ENCODE data around the gene ARHGEF4.
"Not testable (repeated sequence)": the region's sequence is repeated elsewhere in the genome, so short reads cannot be mapped to it uniquely, and the experiment has no call there.

The ARHGEF4 gene

GRCh38 chr2:131058214-131058843 is 221.6 kb downstream of the ARHGEF4 start:
- H3K4me1 Mint-ChIP-seq (ENCODE audit: low read depth): peaks cover 6% of the 10 kb centered on the region
- H3K4me3 Mint-ChIP-seq: no peak overlapping the region
- no peaks in the 10 kb centered on the region for H3K9me3 Mint-ChIP-seq
- peaks cover 42% of the 10 kb centered on the region for H3K36me3 Mint-ChIP-seq (ENCODE audit: low read depth)
- DNase-seq (ENCODE audit: low spot score): no peak
- H3K27me3 Mint-ChIP-seq (ENCODE audit: low read depth): no peaks in the 10 kb centered on the region
- no peak overlapping the region for H3K27ac Mint-ChIP-seq

- H3K27ac Mint-ChIP-seq: peak overlapping the region; percentile 1
- peaks cover 41% of the 10 kb centered on the region for H3K36me3 Mint-ChIP-seq (ENCODE audit: low read depth)
- H3K9me3 Mint-ChIP-seq: no peaks in the 10 kb centered on the region
- DNase-seq (ENCODE audit: low spot score): no peak
- H3K27me3 Mint-ChIP-seq (ENCODE audit: low read depth): no peaks in the 10 kb centered on the region
- peaks cover 6% of the 10 kb centered on the region for H3K4me1 Mint-ChIP-seq (ENCODE audit: low read depth)
- no peak overlapping the region for H3K4me3 Mint-ChIP-seq
Measured at GRCh38 chr2:131058920-131059319, 222.2 kb downstream of the ARHGEF4 start.

DNA sequence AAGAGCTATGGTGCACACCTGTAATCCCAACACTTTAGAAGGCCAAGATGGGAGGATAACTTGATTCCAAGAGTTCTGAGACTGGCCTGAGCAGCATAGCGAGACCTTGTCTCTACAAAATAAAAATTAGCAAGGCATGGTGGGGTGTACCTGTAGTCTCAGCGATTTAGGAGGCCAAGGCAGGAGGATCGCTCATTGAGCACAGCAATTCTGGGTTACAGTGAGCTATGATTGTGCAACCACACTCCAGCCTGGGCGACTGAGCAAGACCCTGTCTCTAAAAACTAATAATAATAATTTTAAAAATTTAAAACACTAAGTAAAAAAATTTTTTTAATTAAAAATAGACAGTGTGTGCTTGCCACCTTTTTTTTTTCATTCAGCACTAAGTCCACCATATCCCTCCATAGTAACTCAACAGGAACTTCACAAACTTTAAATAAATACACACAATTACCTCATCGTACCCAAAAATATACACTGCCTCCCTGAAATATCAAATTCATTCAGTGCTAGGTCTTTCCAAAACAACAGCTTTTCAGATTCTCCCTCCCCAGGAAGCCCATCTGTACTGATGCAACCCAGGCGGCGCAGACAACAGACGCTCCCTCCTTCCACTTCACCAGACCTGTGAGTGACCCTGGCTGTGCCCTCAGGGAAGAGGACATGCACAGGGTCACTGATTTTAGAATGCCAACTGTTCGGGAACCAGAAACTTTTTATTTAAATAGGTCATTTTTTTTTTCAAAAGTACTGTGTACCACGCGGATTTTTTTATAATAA is 227.0 kb downstream of the ARHGEF4 start:
- no peak overlapping the region for H3K27ac Mint-ChIP-seq

DNA sequence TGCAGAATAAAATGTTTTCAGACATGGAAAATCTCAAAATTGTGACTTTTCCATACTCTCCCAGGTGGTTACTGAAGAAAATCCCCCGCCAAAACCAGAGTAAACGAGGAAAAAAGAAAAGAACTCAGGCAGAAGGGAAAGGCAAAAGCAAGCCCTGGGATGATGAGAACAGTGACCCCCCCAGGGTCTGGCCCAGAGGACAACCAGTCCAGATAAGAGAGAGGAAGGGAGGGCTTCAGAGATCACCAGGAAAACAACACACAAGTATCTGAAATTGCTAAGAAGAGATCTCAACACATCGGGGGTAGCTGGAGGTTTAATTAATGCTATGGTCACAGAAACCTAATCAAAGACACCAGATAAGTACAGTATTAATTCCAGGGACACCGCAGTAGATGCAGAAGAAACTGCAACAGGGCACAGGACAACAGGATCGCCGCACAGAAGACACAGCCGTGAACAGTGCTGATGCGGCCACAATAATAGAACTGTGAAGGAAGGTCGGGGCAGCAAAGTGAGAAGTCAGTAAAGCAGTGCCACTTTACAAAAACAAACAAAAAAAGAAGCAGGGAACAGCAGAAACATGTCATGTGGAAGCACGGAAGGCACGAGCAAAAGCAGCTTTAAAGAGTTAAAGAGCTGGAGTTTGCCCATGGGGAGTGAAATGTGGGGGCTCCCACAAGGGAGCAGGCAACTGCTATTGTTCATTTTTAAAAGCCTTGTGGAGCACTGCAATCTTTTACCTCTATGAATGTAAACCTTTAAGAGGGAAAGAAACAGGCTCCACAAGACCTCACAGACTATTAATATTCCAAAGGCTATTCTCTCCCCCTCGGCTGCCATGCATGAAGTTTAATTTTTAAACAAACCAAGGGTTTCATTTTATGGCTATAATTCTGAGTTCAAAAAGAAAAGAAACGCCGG is 228.1 kb downstream of the ARHGEF4 start:
- no peak for DNase-seq (ENCODE audit: low spot score)
- Mint-ChIP-seq H3K36me3 (ENCODE audit: low read depth) (peaks cover 43% of the 10 kb centered on the region), H3K27ac (no peak overlapping the region), H3K4me3 (no peak overlapping the region), H3K9me3 (no peaks in the 10 kb centered on the region), H3K27me3 (ENCODE audit: low read depth) (no peaks in the 10 kb centered on the region), H3K4me1 (ENCODE audit: low read depth) (peaks cover 3% of the 10 kb centered on the region)

More for the DNA sequence above, 227.0 kb downstream of the ARHGEF4 start:
- DNase-seq (ENCODE audit: low spot score): no peak
- H3K36me3 Mint-ChIP-seq (ENCODE audit: low read depth): peaks cover 40% of the 10 kb centered on the region
- H3K27me3 Mint-ChIP-seq (ENCODE audit: low read depth): no peaks in the 10 kb centered on the region
- no peaks in the 10 kb centered on the region for H3K9me3 Mint-ChIP-seq
- peaks cover 7% of the 10 kb centered on the region for H3K4me1 Mint-ChIP-seq (ENCODE audit: low read depth)
- H3K4me3 Mint-ChIP-seq: no peak overlapping the region

DNA sequence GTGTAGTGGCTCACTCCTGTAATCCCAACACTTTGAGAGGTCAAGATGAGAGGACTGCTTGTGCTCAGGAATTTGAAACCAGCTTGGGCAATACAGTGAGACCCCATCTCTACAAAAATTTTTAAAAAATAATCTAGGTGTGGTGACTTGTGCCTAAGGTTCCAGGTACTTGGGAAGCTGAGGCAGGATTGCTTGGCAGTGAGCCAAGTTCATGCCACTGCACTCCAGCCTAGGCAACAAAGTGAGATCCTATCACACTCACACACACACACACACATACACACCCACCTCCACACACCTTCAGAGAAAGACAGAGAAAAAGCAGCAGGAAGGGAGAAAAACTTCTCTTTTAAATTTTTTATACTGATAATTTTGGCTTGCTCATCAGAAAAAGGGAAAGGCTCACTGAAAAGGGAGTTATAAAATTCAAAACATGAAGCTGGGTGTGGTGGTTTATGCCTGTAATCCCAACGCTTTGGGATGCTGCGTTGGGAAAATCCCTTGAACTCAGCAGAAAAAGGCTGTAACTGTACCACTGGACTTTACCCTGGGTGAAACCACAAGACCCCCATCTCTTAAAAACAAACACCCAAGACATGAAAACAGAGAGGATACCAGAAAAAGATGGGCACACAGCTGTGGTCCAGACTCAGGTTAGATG is 230.9 kb downstream of the ARHGEF4 start:
- H3K27me3 Mint-ChIP-seq (ENCODE audit: low read depth): no peaks in the 10 kb centered on the region
- H3K27ac Mint-ChIP-seq: peak overlapping the region; percentile 8
- H3K36me3 Mint-ChIP-seq (ENCODE audit: low read depth): peaks cover 51% of the 10 kb centered on the region
- H3K4me3 Mint-ChIP-seq: no peak overlapping the region
- peaks cover 8% of the 10 kb centered on the region for H3K4me1 Mint-ChIP-seq (ENCODE audit: low read depth)
- no peak for DNase-seq (ENCODE audit: low spot score)
- no peaks in the 10 kb centered on the region for H3K9me3 Mint-ChIP-seq

DNA sequence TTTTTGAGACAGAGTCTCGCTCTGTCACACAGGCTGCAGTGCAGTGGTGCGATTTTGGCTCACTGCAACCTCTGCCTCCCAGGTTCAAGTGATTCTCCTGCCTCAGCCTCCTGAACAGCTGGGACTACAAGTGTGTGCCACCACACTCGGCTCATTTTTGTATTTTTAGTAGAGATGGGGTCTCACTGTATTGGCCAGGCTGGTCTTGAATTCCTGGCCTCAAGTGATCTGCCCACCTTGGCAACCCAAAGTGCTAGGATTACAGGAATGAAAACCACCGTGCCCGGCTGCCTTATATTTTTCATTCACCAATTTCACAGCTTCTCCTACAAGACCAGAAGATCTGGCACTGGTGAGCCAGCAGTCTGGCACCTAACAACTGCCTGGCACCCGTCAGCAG is 231.5 kb downstream of the ARHGEF4 start:
- not testable (repeated sequence) for H3K9me3 Mint-ChIP-seq; H3K27me3 Mint-ChIP-seq (ENCODE audit: low read depth); H3K4me3 Mint-ChIP-seq; H3K4me1 Mint-ChIP-seq (ENCODE audit: low read depth); DNase-seq (ENCODE audit: low spot score); H3K27ac Mint-ChIP-seq
- H3K36me3 Mint-ChIP-seq (ENCODE audit: low read depth): peaks cover 50% of the 10 kb centered on the region

DNA sequence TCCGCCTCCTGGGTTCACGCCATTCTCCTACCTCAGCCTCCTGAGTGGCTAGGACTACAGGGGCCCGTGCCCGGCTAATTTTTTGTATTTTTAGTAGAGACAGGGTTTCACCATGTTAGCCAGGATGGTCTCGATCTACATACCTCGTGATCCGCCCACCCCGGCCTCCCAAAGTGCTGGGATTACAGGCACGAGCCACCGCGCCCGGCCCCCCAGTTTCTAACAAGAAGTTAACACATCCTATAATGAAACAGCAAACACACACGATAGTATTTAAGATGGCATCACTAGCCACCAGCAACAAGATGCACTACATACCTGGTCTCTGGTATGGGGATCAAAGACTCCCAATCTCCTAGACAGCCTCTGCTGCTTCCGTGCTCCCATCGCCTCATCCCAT is 238.9 kb downstream of the ARHGEF4 start:
- H3K27ac Mint-ChIP-seq; DNase-seq (ENCODE audit: low spot score); H3K27me3 Mint-ChIP-seq (ENCODE audit: low read depth); H3K9me3 Mint-ChIP-seq; H3K4me3 Mint-ChIP-seq: not testable (repeated sequence)
- Mint-ChIP-seq H3K4me1 (ENCODE audit: low read depth) (peaks cover 15% of the 10 kb centered on the region), H3K36me3 (ENCODE audit: low read depth) (peaks cover 59% of the 10 kb centered on the region)

DNA sequence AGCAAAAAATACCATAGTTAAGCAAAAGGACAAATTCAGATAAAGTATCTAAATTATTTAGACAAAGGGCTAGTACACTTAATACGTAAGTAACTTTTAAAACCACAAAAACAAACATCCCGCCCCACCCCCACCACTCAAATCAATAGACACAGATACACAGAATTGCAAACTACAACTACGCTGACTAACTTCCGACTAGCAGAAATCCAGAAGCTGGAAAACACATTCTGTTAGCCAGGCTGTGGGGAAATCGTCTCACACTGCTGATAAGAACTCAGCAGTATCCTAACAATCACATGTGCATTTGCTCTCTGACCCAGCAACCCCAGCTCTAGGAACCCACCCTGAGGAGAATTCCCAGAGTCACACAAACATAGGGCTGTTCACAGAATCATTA is 240.0 kb downstream of the ARHGEF4 start:
- H3K27me3 Mint-ChIP-seq (ENCODE audit: low read depth): no peaks in the 10 kb centered on the region
- H3K4me3 Mint-ChIP-seq: no peak overlapping the region
- peaks cover 62% of the 10 kb centered on the region for H3K36me3 Mint-ChIP-seq (ENCODE audit: low read depth)
- H3K27ac Mint-ChIP-seq: no peak overlapping the region
- H3K4me1 Mint-ChIP-seq (ENCODE audit: low read depth): peaks cover 12% of the 10 kb centered on the region
- DNase-seq (ENCODE audit: low spot score): no peak
- H3K9me3 Mint-ChIP-seq: no peaks in the 10 kb centered on the region

GRCh38 chr2:131077182-131077846 is 240.6 kb downstream of the ARHGEF4 start:
- no peak overlapping the region for H3K27ac Mint-ChIP-seq
- H3K4me1 Mint-ChIP-seq (ENCODE audit: low read depth): peaks cover 10% of the 10 kb centered on the region
- no peaks in the 10 kb centered on the region for H3K27me3 Mint-ChIP-seq (ENCODE audit: low read depth)
- peaks cover 64% of the 10 kb centered on the region for H3K36me3 Mint-ChIP-seq (ENCODE audit: low read depth)
- no peak overlapping the region for H3K4me3 Mint-ChIP-seq
- H3K9me3 Mint-ChIP-seq: no peaks in the 10 kb centered on the region
- no peak for DNase-seq (ENCODE audit: low spot score)

DNA sequence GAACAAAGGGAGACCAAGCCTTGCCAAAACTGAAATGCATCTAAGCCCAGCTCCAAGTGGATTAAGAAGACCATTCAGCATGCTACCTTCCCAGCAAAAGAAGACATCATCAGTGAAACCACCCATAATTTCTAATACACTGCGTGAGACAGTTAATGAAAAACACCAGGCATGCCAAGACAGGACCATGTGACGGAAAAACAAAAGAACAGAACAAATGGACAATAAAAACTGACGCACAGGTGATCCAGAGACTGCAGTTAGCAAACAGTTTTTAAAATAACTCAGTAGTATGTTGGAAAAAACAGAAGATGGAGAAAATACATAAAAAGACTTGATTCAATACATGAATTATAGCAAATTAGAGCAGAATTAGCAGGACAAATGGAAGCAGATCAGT is 241.3 kb downstream of the ARHGEF4 start:
- no peak for DNase-seq (ENCODE audit: low spot score)
- Mint-ChIP-seq H3K4me1 (ENCODE audit: low read depth) (peaks cover 10% of the 10 kb centered on the region), H3K4me3 (no peak overlapping the region), H3K27me3 (ENCODE audit: low read depth) (no peaks in the 10 kb centered on the region), H3K27ac (no peak overlapping the region), H3K36me3 (ENCODE audit: low read depth) (peaks cover 68% of the 10 kb centered on the region), H3K9me3 (no peaks in the 10 kb centered on the region)

GRCh38 chr2:131079931-131080330 is 243.2 kb downstream of the ARHGEF4 start:
- not testable (repeated sequence) for H3K27ac Mint-ChIP-seq; H3K27me3 Mint-ChIP-seq (ENCODE audit: low read depth); DNase-seq (ENCODE audit: low spot score); H3K9me3 Mint-ChIP-seq; H3K4me3 Mint-ChIP-seq
- peaks cover 56% of the 10 kb centered on the region for H3K36me3 Mint-ChIP-seq (ENCODE audit: low read depth)
- peaks cover 10% of the 10 kb centered on the region for H3K4me1 Mint-ChIP-seq (ENCODE audit: low read depth)

DNA sequence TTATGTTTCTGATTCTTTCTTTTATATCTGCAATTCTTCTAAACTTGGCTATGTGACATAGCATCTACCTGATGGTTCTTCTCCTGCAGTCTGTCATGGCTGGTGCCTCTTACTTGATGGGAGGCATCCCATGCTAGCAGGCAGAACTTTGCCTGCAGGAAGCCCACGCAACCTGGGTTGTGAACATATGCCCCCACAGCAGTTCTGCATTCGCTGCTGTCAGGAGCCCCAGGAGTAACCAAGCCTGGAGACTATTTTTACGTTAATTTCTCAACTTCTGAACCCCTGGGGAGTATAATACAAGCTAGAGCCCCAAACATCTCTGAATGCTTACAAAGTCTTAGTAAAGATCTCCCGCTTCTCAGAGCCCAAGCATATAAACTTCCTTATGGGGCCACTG is 244.5 kb downstream of the ARHGEF4 start:
- no peaks in the 10 kb centered on the region for H3K9me3 Mint-ChIP-seq
- peak overlapping the region; percentile 46 for H3K27ac Mint-ChIP-seq
- DNase-seq (ENCODE audit: low spot score): no peak

DNA sequence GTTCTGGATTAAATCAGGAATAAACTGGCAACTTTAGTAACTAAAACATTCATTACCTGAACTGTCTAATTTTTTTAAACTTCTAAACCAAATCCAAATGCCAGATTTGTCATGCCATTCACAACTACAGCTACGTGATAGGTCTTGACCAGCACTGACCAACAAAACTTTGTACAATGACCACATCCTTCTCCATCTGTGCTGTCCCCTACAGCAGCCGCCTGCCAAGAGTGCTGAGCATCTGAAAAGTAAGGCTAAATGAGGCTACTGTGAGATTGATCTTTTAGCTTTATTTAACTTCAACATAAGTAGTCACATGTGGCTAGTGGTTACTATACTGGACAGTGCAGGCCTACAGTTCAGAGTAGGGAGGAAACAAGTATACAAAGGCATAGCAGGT is 248.9 kb downstream of the ARHGEF4 start:
- H3K27ac Mint-ChIP-seq: no peak overlapping the region
- H3K4me1 Mint-ChIP-seq (ENCODE audit: low read depth): peaks cover 6% of the 10 kb centered on the region
- H3K4me3 Mint-ChIP-seq: no peak overlapping the region

More for the DNA sequence above, 244.5 kb downstream of the ARHGEF4 start:
- Mint-ChIP-seq H3K36me3 (ENCODE audit: low read depth) (peaks cover 62% of the 10 kb centered on the region), H3K27me3 (ENCODE audit: low read depth) (no peaks in the 10 kb centered on the region), H3K4me1 (ENCODE audit: low read depth) (peaks cover 13% of the 10 kb centered on the region), H3K4me3 (no peak overlapping the region)

More for the DNA sequence above, 248.9 kb downstream of the ARHGEF4 start:
- Mint-ChIP-seq H3K27me3 (ENCODE audit: low read depth) (no peaks in the 10 kb centered on the region), H3K36me3 (ENCODE audit: low read depth) (peaks cover 62% of the 10 kb centered on the region), H3K9me3 (no peaks in the 10 kb centered on the region)
- no peak for DNase-seq (ENCODE audit: low spot score)
